MG63 (cell line): ENCODE results near the gene SIPA1L2. TPM values are rescaled to one million over a fixed set of nuclear protein-coding genes. Genes with fewer than 3 reads are reported as not detected.

Source experiments
- DNase-seq: peaks from one replicate; pipeline ENCODE4 v3.0.0-alpha.2; 2020
- H3K27me3 ChIP-seq: fragments of 250-450 bp; sonication (Bioruptor Pico); 2 replicates; pipeline ENCODE4 v1.5.1; 2020; ENCODE audit warnings: mild to moderate bottlenecking, moderate library complexity
- H3K36me3 ChIP-seq: fragments of 250-450 bp; sonication (Bioruptor Pico); 2 replicates; pipeline ENCODE4 v1.5.1; 2020; ENCODE audit warnings: mild to moderate bottlenecking, moderate library complexity
- H3K4me3 ChIP-seq: fragments of 250-450 bp; sonication (Bioruptor Pico); 2 replicates; pipeline ENCODE4 v1.5.1; 2020; ENCODE audit warnings: mild to moderate bottlenecking, moderate library complexity
- H3K9me3 ChIP-seq: fragments of 250-450 bp; sonication (Bioruptor Pico); 2 replicates; pipeline ENCODE4 v1.5.1; 2020; ENCODE audit warnings: mild to moderate bottlenecking, moderate library complexity
- total RNA-seq: library from RNA; depleted of rRNA; stranded (reverse); fragments of >200 nt; shearing (Covaris generic); gene quantifications from 2 replicates; pipeline ENCODE4 v1.2.3, GENCODE V29; 2014; ENCODE audit warnings: low replicate concordance; rRNA removed

SIPA1L2 gene
- 11.4 and 16.8 TPM in 2 replicates for total RNA-seq

- H3K9me3 ChIP-seq = no peaks in the 10 kb centered on the region
- peak; percentile 96 for DNase-seq
- peak within 1 kb of the TSS; percentile 78 for H3K4me3 ChIP-seq
- peaks cover 4% of the 10 kb centered on the region for H3K36me3 ChIP-seq
- H3K27me3 ChIP-seq = no peaks in the 10 kb centered on the region
Measured at GRCh38 chr1:232630047-232630893, at the start of gene SIPA1L2. TSS of gene SIPA1L2 (minus strand) at chr1:232630133. CDS start at chr1:232515339, 114,794 bp downstream.

GRCh38 chr1:232678185-232678886 is 48.4 kb upstream of the SIPA1L2 start:
- Histone ChIP-seq H3K9me3 (no peaks in the 10 kb centered on the region), H3K4me3 (no peak overlapping the region), H3K27me3 (no peaks in the 10 kb centered on the region), H3K36me3 (no peaks in the 10 kb centered on the region)
- DNase-seq = peak; percentile 17

- Histone ChIP-seq H3K9me3 (no peaks in the 10 kb centered on the region), H3K4me3 (no peak overlapping the region), H3K36me3 (no peaks in the 10 kb centered on the region), H3K27me3 (no peaks in the 10 kb centered on the region)
- no peak for DNase-seq
Measured at GRCh38 chr1:232676307-232676706, 46.4 kb upstream of the SIPA1L2 start.

- H3K4me3 ChIP-seq = no peak overlapping the region
- H3K27me3 ChIP-seq = no peaks in the 10 kb centered on the region
- H3K36me3 ChIP-seq = no peaks in the 10 kb centered on the region
- H3K9me3 ChIP-seq = no peaks in the 10 kb centered on the region
- no peak for DNase-seq
Measured at GRCh38 chr1:232675898-232676297, 46.0 kb upstream of the SIPA1L2 start.

- peak; percentile 34 for DNase-seq
- no peaks in the 10 kb centered on the region for H3K36me3 ChIP-seq
- H3K4me3 ChIP-seq = no peak overlapping the region
- H3K9me3 ChIP-seq = no peaks in the 10 kb centered on the region
- no peaks in the 10 kb centered on the region for H3K27me3 ChIP-seq
Measured at GRCh38 chr1:232675260-232675659, 45.3 kb upstream of the SIPA1L2 start.

DNA sequence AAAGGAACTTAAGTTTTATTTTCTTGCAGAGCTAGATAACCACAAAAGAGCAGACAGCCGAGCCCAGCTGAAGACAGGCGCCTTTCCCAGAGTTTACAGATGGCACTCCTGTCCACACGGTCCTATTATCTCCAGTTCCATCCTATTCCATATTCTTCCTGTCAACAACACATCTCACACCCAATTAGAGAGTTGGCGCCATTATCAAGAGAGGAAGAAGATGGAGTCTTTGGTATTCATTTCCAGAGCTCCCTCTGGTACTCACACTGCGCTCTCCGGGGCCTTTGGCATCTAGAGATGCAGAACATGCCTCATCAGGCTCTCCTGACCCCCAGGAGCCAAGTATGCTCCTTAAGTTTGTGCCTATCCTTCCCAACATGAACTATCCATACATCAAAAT is 43.3 kb upstream of the SIPA1L2 start:
- Histone ChIP-seq H3K27me3 (no peaks in the 10 kb centered on the region), H3K9me3 (no peaks in the 10 kb centered on the region), H3K36me3 (no peaks in the 10 kb centered on the region), H3K4me3 (no peak overlapping the region)
- DNase-seq = no peak

DNA sequence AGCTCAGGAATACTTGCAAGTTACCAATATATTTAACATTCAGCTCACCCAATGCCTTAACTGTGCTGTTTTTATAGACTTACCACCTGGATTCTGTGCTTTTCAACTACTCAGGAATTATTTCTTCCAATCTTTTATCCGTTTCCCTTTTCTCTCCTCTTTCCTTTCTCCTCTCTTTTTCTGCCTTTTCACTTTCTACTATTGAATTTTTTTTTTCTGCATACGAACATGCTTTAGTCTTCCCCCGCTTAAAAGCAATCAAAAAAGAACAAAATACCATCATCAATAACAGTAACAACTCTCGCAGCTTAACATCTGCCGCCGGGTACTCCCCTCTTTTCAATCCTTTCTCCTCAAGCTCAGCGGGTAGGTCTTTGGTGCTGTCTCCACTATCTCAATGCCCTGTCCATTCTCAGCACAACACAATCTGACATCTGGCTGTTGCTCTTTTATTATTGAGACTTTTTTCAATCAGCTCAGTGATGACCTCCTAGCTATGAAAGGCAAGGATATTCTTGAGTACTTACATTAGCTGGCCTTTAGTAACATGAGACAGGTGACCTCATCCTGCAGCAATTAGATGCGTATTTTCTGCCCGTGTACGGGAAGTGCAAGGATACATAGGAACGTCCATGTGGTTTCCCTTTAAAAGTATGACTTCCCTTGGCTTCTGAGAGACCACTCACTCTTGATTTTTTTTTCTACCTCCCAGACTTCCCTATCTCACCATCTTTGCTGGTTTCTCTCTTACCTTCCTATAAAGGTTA is 40.2 kb upstream of the SIPA1L2 start:
- Histone ChIP-seq H3K4me3 (no peak overlapping the region), H3K27me3 (no peaks in the 10 kb centered on the region), H3K36me3 (no peaks in the 10 kb centered on the region), H3K9me3 (no peaks in the 10 kb centered on the region)
- peak; percentile 27 for DNase-seq

DNA sequence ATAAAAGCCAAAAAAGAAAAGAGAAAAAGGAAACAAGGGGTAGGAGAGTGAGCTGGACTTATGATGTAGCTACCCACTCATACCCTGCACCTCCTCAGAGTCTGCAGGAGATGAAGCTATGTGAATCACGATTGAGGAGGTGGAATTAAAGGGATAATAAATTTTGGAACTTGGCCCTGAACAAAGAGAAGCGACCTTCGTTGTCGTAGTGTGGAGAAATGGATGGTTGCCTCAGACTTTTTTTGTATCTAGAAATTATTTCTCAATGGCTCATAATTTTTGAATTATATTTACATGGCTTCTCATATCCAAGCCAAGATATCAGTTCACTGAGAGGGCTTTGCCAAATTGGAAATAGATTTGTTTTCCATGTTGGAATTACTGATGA is 37.8 kb upstream of the SIPA1L2 start:
- Histone ChIP-seq H3K27me3 (no peaks in the 10 kb centered on the region), H3K4me3 (peak overlapping the region; percentile 13; the same call in 1 of the 2 replicates), H3K9me3 (no peaks in the 10 kb centered on the region), H3K36me3 (no peaks in the 10 kb centered on the region)
- peak; percentile 18 for DNase-seq

- Histone ChIP-seq H3K36me3 (no peaks in the 10 kb centered on the region), H3K27me3 (no peaks in the 10 kb centered on the region), H3K4me3 (peak overlapping the region; percentile 13; the same call in 1 of the 2 replicates), H3K9me3 (no peaks in the 10 kb centered on the region)
- DNase-seq = no peak
Measured at GRCh38 chr1:232667094-232667777, 37.3 kb upstream of the SIPA1L2 start.

- DNase-seq = no peak
- Histone ChIP-seq H3K36me3 (no peaks in the 10 kb centered on the region), H3K9me3 (no peaks in the 10 kb centered on the region)
Measured at GRCh38 chr1:232664844-232665777, 35.2 kb upstream of the SIPA1L2 start.

DNA sequence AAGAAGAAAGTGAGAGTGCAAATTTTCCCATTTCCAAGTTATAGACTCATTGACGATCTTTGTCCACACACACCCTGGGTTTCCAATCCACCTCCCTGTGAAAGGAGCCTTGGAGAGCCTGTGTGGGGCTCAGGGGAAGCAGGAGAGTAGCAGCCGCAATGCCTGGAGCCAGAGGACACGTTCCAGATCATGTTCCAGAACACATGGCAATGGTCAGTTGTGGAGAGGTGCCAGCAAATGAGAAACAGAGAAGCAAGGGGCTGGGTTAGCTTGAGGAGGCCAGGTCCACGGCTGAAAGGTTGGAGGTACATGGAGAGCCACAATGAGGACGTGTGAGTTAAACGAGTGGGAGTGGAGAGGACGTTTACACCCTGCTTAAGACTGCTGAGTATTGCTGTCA is 33.0 kb upstream of the SIPA1L2 start:
- Histone ChIP-seq H3K4me3 (no peak overlapping the region), H3K9me3 (no peaks in the 10 kb centered on the region), H3K27me3 (no peaks in the 10 kb centered on the region), H3K36me3 (no peaks in the 10 kb centered on the region)
- no peak for DNase-seq

More at GRCh38 chr1:232664844-232665777, 35.2 kb upstream of the SIPA1L2 start:
- H3K27me3 ChIP-seq = no peaks in the 10 kb centered on the region
- H3K4me3 ChIP-seq = no peak overlapping the region

- Histone ChIP-seq H3K4me3 (no peak overlapping the region), H3K9me3 (no peaks in the 10 kb centered on the region), H3K36me3 (no peaks in the 10 kb centered on the region), H3K27me3 (no peaks in the 10 kb centered on the region)
- no peak for DNase-seq
Measured at GRCh38 chr1:232658386-232658785, 28.5 kb upstream of the SIPA1L2 start.

DNA sequence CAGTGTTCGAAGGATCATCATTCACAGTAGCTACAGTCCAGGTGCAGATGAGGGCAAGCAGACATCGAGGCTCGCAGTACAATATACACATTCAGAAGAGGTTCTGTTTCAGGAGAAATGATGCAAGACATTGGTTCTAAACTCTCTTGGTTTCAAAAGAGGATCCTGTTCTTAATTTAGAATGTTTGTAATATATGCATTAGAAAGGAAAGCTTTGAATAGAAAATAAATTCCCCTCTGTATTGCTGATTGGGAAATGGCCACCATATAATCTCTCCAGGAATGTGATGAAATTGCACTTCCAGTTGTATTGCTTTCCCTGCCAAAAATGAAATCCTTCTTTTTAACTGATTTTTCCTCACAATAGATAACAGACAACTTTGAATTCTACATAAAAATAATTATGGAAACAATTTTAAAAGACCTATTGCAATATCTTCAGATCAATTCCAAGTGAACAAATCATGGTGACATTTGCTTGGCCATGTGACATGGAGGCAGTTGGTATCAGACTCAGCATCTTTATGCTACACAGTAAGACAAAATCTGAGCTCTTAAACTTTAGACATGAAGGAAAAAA is 27.6 kb upstream of the SIPA1L2 start:
- H3K36me3 ChIP-seq = no peaks in the 10 kb centered on the region
- H3K27me3 ChIP-seq = no peaks in the 10 kb centered on the region
- no peak overlapping the region for H3K4me3 ChIP-seq
- no peaks in the 10 kb centered on the region for H3K9me3 ChIP-seq
- no peak for DNase-seq

GRCh38 chr1:232655746-232656085 is 25.8 kb upstream of the SIPA1L2 start:
- Histone ChIP-seq H3K27me3 (no peaks in the 10 kb centered on the region), H3K36me3 (no peaks in the 10 kb centered on the region), H3K9me3 (no peaks in the 10 kb centered on the region), H3K4me3 (no peak overlapping the region)
- no peak for DNase-seq

DNA sequence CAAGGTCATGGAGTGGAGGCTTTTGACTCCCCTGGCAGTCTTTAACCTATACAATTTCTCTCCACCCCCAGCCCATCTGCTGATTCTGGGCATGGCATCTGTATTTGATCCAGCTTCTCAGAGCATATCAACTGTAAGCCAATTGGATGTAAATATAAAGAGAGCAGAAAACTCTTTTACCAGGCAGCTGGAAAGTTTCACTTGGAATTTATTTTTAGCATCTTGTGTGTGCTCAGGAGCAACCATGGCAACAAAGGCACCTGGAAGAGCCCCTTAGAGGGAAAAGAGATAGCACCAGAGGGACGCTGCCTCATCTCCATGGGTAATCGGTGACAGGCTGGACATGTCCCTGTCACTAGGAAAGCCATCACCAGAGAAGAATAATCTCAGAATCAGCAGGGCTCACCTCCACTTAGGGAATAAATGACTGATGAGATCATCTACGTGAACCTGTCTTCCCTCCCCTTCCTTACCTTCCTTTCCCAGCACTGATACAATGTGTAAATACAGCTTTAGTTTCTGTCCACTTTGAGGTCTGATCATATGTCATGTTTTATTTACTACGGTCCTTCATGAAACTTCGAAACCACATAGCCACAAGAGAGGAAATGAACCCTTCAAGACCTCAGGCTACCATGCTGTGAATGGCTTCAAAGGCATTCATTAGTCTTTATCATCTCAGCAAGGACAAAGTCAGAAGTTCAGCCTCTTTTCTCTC is 25.3 kb upstream of the SIPA1L2 start:
- no peak overlapping the region for H3K4me3 ChIP-seq
- DNase-seq = no peak
- no peaks in the 10 kb centered on the region for H3K27me3 ChIP-seq
- no peaks in the 10 kb centered on the region for H3K9me3 ChIP-seq
- H3K36me3 ChIP-seq = no peaks in the 10 kb centered on the region
